HG03108 (cell line): ENCODE data around the gene B4GALT5.
A peak's percentile ranks its signal among the peaks of the same experiment; 100 is the strongest.
"Not testable (repeated sequence)": the region's sequence is repeated elsewhere in the genome, so short reads cannot be mapped to it uniquely, and the experiment has no call there.

Experiments
- ATAC-seq: cut with Tn5 transposase; IDR thresholded peaks from one replicate; pipeline ENCODE4 v1.9.1; 2021; ENCODE audit warnings: moderate library complexity; ENCODE audit not compliant: unreplicated experiment

B4GALT5 gene

DNA sequence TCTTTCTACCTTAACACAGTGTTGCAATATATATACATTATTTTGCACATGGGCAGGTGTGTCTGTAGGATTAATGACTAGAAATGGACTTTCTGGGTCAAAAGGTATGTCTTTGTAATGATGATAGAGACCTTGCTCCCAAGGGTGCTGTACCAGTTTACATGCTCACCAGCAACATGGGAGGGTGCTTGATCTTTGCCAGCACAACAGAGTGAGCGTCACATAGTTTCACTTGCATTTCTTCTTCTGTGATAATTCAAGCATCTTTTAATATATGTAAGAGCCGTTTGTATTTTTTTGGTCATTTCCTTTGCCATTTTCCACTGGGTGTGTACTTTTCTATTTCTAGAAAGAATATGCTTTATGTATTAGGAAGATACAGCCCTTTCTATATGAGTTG lies 23.6 kb upstream of the B4GALT5 start:
- ATAC-seq, result no peak

DNA sequence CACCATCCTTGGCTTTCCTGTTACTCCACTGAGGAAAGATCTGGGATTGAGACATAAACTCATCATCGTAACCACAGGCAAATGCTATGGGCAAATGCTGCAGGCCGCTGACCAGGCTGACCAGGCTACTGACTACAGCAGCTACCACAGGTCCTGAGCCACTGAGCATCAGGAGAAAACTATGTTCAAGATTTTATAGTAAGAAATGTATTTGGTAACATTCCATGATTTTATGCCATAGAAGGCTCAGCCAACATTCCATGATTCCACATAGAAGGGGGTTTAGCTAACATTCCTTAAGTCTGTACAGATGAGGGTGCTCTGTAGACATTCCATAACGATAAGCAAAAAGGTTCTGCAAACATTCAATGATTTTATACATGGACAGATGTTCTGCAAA lies 16.1 kb upstream of the B4GALT5 start:
- ATAC-seq, result no peak

DNA sequence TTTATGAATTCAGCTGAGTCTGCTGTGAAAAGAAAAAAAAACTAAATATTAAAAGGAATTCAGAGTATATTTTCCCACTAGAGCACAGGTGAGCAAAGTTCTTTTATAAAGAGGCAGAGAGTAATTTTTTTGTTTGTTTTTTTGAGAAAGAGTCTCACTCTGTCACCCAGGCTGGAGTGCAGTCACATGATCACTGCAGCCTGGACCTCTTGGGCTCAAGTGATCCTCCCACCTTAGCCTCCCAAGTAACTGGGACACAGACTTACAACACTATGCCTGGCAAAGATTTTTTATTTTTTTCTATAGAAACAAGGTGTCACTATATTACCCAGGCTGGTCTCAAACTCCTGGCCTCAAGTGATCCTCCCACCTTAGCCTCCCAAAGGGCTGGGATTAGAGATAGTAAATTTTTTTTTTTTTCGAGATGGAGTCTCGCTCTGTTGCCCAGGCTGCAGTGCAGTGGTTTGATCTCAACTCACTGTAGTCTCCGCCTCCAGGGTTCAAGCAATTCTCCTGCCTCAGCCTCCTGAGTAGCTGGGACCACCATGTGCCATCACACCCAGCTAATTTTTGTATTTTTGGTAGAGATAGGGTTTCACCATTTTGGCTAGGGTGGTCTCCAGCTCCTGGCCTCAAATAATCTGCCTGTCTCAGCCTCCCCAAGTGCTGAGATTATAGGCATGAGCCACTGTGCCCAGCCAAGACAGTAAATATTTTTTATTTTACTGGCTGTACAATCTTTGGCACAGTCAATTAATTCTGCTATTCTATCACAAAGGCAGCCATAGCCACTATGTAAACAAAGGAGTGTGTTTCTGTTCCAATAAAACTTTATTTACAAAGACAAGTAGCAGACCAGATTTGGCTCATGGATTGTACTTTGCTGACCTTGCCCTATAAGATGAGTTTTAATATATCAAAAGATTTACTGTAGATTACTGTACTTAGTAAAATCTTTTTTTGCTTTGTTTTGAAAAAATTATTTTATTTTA lies 14.5 kb upstream of the B4GALT5 start:
- ATAC-seq, result no peak

DNA sequence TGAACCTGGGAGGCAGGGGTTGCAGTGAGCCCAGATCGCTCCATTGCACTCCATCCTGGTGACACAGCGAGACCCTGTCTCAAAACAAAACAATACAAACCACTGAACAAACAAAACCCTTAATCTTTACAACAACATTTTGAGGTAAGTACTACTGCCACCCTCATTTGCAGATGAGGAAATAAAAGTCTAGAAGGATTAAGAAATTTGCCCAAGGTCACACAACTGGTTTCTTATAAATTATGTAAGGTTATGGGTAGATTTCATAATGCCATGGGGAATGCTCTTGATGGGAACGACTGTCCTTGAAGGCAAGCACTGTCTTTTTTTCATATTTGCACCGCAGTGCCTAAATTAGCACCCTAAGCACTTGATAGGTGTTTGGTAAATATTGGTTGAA lies 13.8 kb upstream of the B4GALT5 start:
- ATAC-seq, result no peak

- no peak for ATAC-seq
Observed at GRCh38 chr20:49725694-49726093, 12.0 kb upstream of the B4GALT5 start.

DNA sequence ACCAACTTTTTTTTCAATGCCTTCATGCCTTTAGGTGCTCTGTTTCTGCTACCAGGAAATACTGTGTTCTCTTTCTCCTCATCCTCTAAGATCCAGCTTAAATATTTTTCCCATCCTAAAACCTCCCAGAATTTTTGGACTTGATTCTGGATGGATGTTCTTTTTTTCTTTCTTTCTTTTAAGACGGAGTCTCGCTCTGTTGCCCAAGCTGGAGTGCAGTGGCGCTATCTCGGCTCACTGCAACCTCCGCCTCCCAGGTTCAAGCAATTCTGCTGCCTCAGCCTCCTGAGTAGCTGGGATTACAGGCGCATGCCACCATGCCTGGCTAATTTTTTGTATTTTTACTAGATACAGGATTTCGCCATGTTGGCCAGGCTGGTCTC lies 11.5 kb upstream of the B4GALT5 start:
- ATAC-seq, result not testable (repeated sequence)

GRCh38 chr20:49724408-49725223 lies 10.9 kb upstream of the B4GALT5 start:
- no peak for ATAC-seq

- not testable (repeated sequence) for ATAC-seq
Observed at GRCh38 chr20:49723758-49724157, 10.1 kb upstream of the B4GALT5 start.

DNA sequence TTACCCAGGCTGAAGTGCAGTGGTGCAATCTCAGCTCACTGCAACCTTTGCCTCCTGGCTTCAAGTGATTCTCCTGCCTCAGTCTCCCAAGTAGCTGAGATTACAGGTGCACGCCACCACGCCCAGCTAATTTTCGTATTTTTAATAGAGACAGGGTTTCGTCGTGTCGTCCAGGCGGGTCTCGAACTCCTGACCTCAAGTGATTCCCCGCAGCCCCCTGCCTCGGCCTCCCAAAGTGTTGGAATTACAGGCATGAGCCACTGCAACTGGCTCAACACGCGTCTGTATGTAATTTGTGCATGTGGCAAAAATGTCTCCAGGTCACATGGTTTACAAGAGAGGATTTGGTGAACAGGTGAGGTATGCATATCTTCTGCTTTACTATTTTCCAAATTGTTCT lies 7.6 kb upstream of the B4GALT5 start:
- not testable (repeated sequence) for ATAC-seq

GRCh38 chr20:49715466-49715865 lies 1.8 kb upstream of the B4GALT5 start:
- no peak for ATAC-seq

DNA sequence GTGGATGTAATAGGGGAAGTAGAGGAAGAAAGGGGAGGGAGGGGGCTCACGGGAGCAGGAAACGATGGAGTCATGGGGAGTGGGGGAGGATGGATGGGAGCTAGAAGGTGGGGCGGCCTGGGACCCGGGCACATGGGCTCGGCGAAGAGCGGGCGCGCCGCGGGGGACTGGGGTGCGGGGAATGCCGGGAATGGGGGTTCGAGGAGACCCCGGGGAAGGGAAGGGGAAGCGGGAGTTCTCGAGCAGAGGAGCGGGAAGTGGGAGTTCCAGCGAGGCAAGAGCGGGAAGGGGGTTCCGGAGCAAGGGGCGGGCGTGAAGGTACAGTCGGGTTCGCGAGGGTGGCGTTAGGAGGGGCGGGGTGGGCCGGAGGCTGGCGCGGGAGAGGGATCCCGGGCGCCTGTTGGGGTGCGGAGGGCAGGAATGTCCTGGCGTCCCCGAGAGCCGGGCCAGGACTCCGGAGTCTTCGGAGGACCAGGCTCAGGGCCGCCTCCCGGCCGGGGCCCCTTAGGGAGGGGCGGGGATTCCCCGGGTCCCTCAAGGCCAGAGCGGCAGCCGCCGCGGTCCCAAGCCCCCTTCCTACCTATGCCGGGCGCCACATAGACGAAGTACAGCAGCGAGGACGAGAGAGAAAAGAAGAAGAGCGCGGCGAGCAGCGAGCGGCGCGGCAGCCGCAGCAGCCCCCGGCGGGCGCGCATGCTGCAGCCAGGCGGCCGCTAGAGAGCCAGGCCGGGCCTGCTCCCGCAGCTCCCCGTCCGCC lies 504 bp downstream of the B4GALT5 start:
- ATAC-seq, result peak; percentile 35

- no peak for ATAC-seq
Observed at GRCh38 chr20:49712646-49712995, 1.1 kb downstream of the B4GALT5 start.

DNA sequence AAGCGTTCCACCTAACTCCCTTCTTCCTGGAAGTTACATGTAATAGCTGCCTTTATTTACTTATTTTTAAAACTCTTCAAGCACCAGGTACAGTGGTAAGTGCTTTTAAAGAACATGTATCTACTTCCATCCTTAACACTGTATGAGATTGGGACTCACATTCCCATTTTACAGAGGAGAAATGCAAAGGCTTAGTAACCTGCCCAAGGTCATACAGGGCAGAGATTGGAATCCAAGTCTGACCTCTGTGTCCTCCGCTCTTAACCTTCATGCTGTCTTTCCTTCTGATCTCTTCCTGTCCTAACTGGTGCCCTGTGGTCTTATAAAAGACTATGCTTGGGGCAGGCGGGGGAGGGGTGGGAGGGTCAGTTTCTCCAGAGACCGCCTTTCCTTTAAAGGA lies 1.6 kb downstream of the B4GALT5 start:
- no peak for ATAC-seq

- no peak for ATAC-seq
Observed at GRCh38 chr20:49711667-49711987, 2.1 kb downstream of the B4GALT5 start.

DNA sequence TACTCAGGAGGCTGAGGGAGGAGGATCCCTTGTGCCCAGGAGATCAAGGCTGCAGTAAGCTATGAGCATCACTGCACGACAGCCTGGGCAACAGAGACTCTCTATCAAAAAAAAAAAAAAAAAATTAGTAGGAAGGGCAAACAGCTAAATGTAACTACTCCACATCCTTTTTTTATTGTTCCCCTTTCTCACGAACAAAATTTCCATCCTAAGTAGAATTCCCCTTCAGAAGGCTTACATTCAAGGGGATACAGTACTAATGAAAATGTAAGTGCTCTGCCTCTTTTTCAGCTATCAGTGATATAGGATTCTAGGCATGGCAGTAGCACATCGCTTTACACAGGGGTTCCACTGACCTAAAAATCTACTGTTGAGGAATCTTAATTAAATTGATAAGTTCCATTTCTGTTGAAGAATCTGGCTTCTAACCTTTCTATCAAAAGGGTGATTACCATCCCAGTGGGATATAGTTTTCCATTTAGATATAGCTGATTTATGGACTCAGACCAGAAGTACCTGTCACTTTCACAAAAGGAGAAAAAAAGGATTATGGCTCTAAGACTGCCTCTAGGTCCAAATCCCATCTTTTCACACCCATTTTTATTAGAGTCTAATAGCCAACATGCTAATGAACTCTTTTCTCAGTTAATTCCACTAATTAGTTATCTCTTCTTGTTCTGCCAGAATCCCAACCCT lies 2.6 kb downstream of the B4GALT5 start:
- no peak for ATAC-seq

DNA sequence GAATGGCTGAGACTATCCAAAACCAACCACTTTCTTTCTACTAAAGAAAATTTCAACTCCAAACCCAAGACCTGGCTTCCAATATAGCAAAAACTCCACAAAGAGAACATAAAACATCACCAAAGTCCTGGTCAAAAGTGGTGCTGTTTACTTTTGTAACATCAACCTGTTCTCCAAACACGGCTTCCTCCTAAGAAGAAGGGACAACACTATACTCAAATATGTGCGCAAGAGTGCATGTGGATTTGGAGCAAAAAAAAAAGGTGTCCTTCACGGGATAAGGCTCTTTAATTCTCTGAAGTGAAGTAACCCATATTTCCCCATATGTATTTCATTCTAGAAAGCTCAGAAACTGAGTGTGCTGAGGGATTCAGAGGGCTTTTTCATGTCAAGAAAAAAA lies 6.6 kb downstream of the B4GALT5 start:
- no peak for ATAC-seq

- no peak for ATAC-seq
Observed at GRCh38 chr20:49706630-49707091, 7.0 kb downstream of the B4GALT5 start.

DNA sequence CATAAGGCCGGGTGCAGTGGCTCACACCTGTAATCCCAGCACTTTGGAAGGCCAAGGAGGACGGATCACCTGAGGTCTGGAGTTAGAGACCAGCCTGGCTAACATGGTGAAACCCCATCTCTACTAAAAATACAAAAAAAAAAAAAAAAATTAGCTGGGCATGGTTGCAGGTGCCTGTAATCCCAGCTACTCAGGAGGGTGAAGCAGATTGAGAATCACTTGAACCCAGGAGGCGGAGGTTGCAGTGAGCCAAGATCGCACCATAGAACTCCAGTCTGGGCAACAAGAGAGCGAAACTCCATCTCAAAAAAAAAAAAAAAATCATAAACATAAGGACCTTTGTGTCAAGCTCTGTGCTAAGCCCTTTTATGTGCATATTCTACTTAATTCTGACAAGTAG lies 7.8 kb downstream of the B4GALT5 start:
- ATAC-seq, result not testable (repeated sequence)

DNA sequence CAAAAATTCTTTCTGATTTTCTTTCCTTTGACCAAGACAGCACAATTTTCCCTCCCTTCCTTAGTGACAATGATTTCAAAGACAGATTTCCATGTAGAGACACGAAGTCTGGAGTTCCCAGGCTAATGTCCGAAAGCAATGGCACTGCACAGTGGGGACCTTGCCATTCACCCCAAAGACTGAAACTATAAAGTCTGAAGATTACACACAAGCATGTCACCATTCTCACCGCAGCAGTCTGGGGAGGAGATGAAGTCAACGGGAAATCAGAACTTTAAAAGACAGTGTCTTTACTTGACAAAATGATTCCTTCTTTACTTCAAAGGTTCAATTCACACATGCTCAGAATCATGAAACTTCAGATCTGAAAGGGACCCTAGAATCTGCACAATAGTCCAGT lies 8.3 kb downstream of the B4GALT5 start:
- no peak for ATAC-seq

DNA sequence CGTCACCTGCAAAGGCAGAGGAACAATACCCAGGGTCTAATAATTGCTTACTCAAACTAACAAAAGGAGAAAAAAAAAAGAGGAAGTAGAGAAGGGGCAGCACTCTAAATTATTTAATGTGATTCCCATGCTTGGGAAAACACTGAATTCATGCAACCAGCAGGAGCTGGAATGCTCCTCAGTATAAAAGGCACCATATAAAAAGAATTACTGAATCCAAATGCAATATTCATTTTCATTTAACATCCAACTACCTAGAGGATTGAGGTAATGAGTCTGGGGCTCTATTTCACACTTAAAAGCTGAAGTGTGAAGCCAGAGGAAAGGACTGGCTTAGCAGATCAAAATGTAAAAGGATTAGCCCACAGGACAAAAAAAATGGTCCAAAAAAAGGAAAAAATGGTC lies 8.7 kb downstream of the B4GALT5 start:
- ATAC-seq, result no peak

GRCh38 chr20:49701916-49702315 lies 11.8 kb downstream of the B4GALT5 start:
- no peak for ATAC-seq
